WTC11 (cell line): ENCODE measurements around the gene STRC. TPM values are rescaled to one million over a fixed set of nuclear protein-coding genes. Genes with fewer than 3 reads are reported as not detected.
"Not testable (repeated sequence)": the region's sequence is repeated elsewhere in the genome, so short reads cannot be mapped to it uniquely, and the experiment has no call there.

ENCODE experiments used
- ATAC-seq: fragments of 200-7000 bp; cut with Tn5 transposase; 2 replicates; pipeline ENCODE4 v1.10.0; 2021; ENCODE audit warnings: mild to moderate bottlenecking, moderate library complexity
- CTCF ChIA-PET: fragments of 300-600 bp; sonication (Branson Sonifier 250); formaldehyde crosslinking; loops from one replicate; lab custom pipeline; 2021; ENCODE audit warnings: antibody characterized with exemption; lab: Charles Lee
- POLR2A ChIA-PET: fragments of 350-600 bp; sonication (Branson Sonifier 250); formaldehyde crosslinking; loops from one replicate; lab custom pipeline; 2021; ENCODE audit warnings: antibody characterized with exemption; lab: Charles Lee
- DNase-seq: peaks from one replicate; pipeline ENCODE4 v3.0.0; 2021; ENCODE audit warnings: low spot score
- H3K27ac Mint-ChIP-seq: 2 replicates; pipeline ENCODE4 v1.8.0; 2021; ENCODE audit warnings: mixed read lengths
- H3K27me3 Mint-ChIP-seq: 2 replicates; pipeline ENCODE4 v1.8.0; 2021; ENCODE audit warnings: low read depth, mild to moderate bottlenecking, moderate library complexity, mixed read lengths
- H3K36me3 Mint-ChIP-seq: 2 replicates; pipeline ENCODE4 v1.8.0; 2021; ENCODE audit warnings: mixed read lengths
- H3K4me1 Mint-ChIP-seq: 2 replicates; pipeline ENCODE4 v1.8.0; 2022; ENCODE audit warnings: mixed read lengths
- H3K4me3 Mint-ChIP-seq: 2 replicates; pipeline ENCODE4 v1.8.0; 2021; ENCODE audit warnings: mild to moderate bottlenecking, moderate library complexity, mixed read lengths
- H3K9me3 Mint-ChIP-seq: 2 replicates; pipeline ENCODE4 v1.8.0; 2021; ENCODE audit warnings: mixed read lengths
- AR ChIP-seq: fragments of 250-450 bp; sonication (Bioruptor Pico); IDR thresholded peaks from 2 replicates; pipeline ENCODE4 v1.9.0; 2021; ENCODE audit warnings: mild to moderate bottlenecking
- ELF4 ChIP-seq: sonication (generic); formaldehyde crosslinking; IDR thresholded peaks from 2 replicates; pipeline ENCODE4 v1.8.1; 2022; ENCODE audit warnings: low read depth, mild to moderate bottlenecking, moderate library complexity, missing genetic modification reagents
- EMX1 ChIP-seq: fragments of 250-450 bp; sonication (Bioruptor Pico); IDR thresholded peaks from 2 replicates; pipeline ENCODE4 v1.8.0; 2021; ENCODE audit warnings: mild to moderate bottlenecking
- FOXP4 ChIP-seq: sonication (generic); formaldehyde crosslinking; IDR thresholded peaks from 2 replicates; pipeline ENCODE4 v1.8.0; 2022; ENCODE audit warnings: mild to moderate bottlenecking, missing genetic modification reagents
- RELA ChIP-seq: sonication (generic); formaldehyde crosslinking; IDR thresholded peaks from 2 replicates; pipeline ENCODE4 v1.8.1; 2022; ENCODE audit warnings: missing genetic modification reagents, mild to moderate bottlenecking, borderline replicate concordance
- SMAD4 ChIP-seq: sonication (generic); formaldehyde crosslinking; IDR thresholded peaks from 2 replicates; pipeline ENCODE4 v1.8.0; 2022; ENCODE audit warnings: mild to moderate bottlenecking, missing genetic modification reagents
- SOX15 ChIP-seq: fragments of 250-450 bp; sonication (Bioruptor Pico); IDR thresholded peaks from 2 replicates; pipeline ENCODE4 v1.9.0; 2021; ENCODE audit warnings: mild to moderate bottlenecking
- ZNF121 ChIP-seq: sonication (generic); formaldehyde crosslinking; IDR thresholded peaks from 2 replicates; pipeline ENCODE4 v1.8.0; 2023; ENCODE audit warnings: missing genetic modification reagents
- ZNF232 ChIP-seq: sonication (generic); formaldehyde crosslinking; IDR thresholded peaks from 2 replicates; pipeline ENCODE4 v1.8.0; 2022; ENCODE audit warnings: mild to moderate bottlenecking, missing genetic modification reagents
- ZNF396 ChIP-seq: fragments of 250-450 bp; sonication (Bioruptor Pico); IDR thresholded peaks from 2 replicates; pipeline ENCODE4 v1.8.0; 2021; ENCODE audit warnings: mild to moderate bottlenecking, moderate library complexity, borderline replicate concordance
- total RNA-seq: library from RNA; stranded (reverse); gene quantifications from 3 replicates; pipeline ENCODE4 v1.2.3, GENCODE V29; 2021

Gene STRC
- total RNA-seq, 1 experiment from 2014 or later = 1.1 TPM

GRCh38 chr15:43626937-43627336 lies 8.3 kb upstream of the STRC start:
- CTCF ChIA-PET, H3K4me1 Mint-ChIP-seq, H3K27me3 Mint-ChIP-seq, H3K4me3 Mint-ChIP-seq, DNase-seq, H3K27ac Mint-ChIP-seq, H3K9me3 Mint-ChIP-seq, ATAC-seq, H3K36me3 Mint-ChIP-seq, POLR2A ChIA-PET: not testable (repeated sequence)
- TF ChIP-seq ZNF121 (CRISPR knock-in tag) = peak; percentile 53; the same call in 1 of the 2 replicates

- Mint-ChIP-seq H3K9me3 (no peaks in the 10 kb centered on the region), H3K4me1 (no peaks in the 10 kb centered on the region), H3K36me3 (no peaks in the 10 kb centered on the region), H3K4me3 (no peak overlapping the region), H3K27me3 (no peaks in the 10 kb centered on the region), H3K27ac (no peak overlapping the region)
- no peak for ATAC-seq
- POLR2A ChIA-PET = no interaction called here
- CTCF ChIA-PET = no interaction called here
- TF ChIP-seq ZNF396 (CRISPR knock-in tag) = no peak
- no peak for TF ChIP-seq ELF4 (CRISPR knock-in tag)
- no peak for TF ChIP-seq RELA (CRISPR knock-in tag)
- no peak for TF ChIP-seq SMAD4
- TF ChIP-seq SOX15 (CRISPR knock-in tag) = no peak
- TF ChIP-seq FOXP4 (CRISPR knock-in tag) = no peak
- no peak for TF ChIP-seq EMX1
- no peak for TF ChIP-seq AR (CRISPR knock-in tag)
- TF ChIP-seq ZNF232 (CRISPR knock-in tag) = no peak
- no peak for DNase-seq
These were observed 6.5 kb upstream of the STRC start for GRCh38 chr15:43625106-43625505.

GRCh38 chr15:43622068-43622799 lies 3.6 kb upstream of the STRC start:
- H3K27ac Mint-ChIP-seq, POLR2A ChIA-PET, ATAC-seq, H3K9me3 Mint-ChIP-seq, H3K4me3 Mint-ChIP-seq, DNase-seq, H3K36me3 Mint-ChIP-seq, H3K27me3 Mint-ChIP-seq, CTCF ChIA-PET, H3K4me1 Mint-ChIP-seq: not testable (repeated sequence)

- H3K27me3 Mint-ChIP-seq, H3K4me3 Mint-ChIP-seq, H3K27ac Mint-ChIP-seq, CTCF ChIA-PET, DNase-seq, H3K9me3 Mint-ChIP-seq, POLR2A ChIA-PET, H3K36me3 Mint-ChIP-seq, H3K4me1 Mint-ChIP-seq, ATAC-seq: not testable (repeated sequence)
These were observed 850 bp downstream of the STRC start for GRCh38 chr15:43617750-43618149.

- H3K27ac Mint-ChIP-seq, H3K4me1 Mint-ChIP-seq, POLR2A ChIA-PET, DNase-seq, ATAC-seq, H3K9me3 Mint-ChIP-seq, H3K4me3 Mint-ChIP-seq, H3K27me3 Mint-ChIP-seq, CTCF ChIA-PET: not testable (repeated sequence)
- peaks cover 11% of the 10 kb centered on the region for H3K36me3 Mint-ChIP-seq
These were observed 16.4 kb downstream of the STRC start for GRCh38 chr15:43602233-43602632.

GRCh38 chr15:43600200-43600599 lies 18.4 kb downstream of the STRC start:
- H3K27ac Mint-ChIP-seq, H3K4me3 Mint-ChIP-seq, POLR2A ChIA-PET, H3K4me1 Mint-ChIP-seq, ATAC-seq, DNase-seq, CTCF ChIA-PET, H3K27me3 Mint-ChIP-seq, H3K9me3 Mint-ChIP-seq: not testable (repeated sequence)
- H3K36me3 Mint-ChIP-seq = peaks cover 15% of the 10 kb centered on the region

GRCh38 chr15:43599131-43599530 lies 19.5 kb downstream of the STRC start:
- H3K27me3 Mint-ChIP-seq, H3K4me1 Mint-ChIP-seq, H3K27ac Mint-ChIP-seq, DNase-seq, H3K4me3 Mint-ChIP-seq, ATAC-seq, H3K9me3 Mint-ChIP-seq, CTCF ChIA-PET: not testable (repeated sequence)
- POLR2A ChIA-PET = interaction anchor here (0.6 kb wide), 1 partner anchor 1208 kb away, joined by 3 read pairs; no protein-coding TSS in a partner anchor
- peaks cover 15% of the 10 kb centered on the region for H3K36me3 Mint-ChIP-seq

GRCh38 chr15:43593328-43594190 lies 25.0 kb downstream of the STRC start, which contains the start of gene CKMT1B:
TSS of gene CKMT1B (plus strand) at chr15:43594027. CDS start at chr15:43594219, 192 bp downstream.
- H3K4me1 Mint-ChIP-seq, H3K27me3 Mint-ChIP-seq, CTCF ChIA-PET, H3K4me3 Mint-ChIP-seq, H3K27ac Mint-ChIP-seq, DNase-seq, POLR2A ChIA-PET, H3K9me3 Mint-ChIP-seq: not testable (repeated sequence)
- ATAC-seq = peak; percentile 86
- peaks cover 12% of the 10 kb centered on the region for H3K36me3 Mint-ChIP-seq
